ENCODE results near the gene SYT8.

Gene SYT8

DNA sequence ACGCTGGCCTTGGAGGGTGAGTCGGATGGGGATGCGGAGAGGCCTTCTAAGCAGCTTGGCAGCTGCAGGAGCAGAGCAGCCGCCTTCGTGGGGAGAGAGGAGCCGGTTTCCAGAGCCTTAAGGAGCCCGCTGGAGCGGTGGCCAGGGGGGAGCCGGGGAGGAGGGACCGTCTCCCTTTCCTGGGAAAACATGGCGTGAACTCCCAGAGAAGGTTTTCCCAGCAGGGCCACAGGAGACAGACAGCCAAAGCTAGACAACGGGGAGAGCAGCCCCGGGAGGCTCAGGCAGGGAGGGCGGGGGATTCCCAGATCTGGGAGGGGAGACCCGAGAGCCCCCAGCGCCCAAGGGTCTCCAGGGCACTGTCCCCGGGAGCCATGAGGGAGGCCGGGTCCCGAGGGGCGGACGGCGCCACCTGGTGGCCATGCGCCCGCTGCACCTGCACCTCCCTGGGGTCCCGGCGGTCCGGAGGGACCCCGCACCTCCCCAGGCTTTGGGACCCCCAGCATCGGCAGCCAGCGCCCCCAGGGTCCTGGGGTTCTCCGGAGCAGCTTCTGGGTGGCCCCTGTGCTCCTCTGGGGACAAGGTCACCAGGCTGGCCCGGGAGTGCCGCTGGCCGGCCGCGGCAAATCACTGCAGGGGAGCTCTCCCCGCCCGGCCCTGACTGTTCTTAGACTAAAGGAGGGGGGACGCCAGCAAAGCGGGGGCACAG is 2.4 kb upstream of the SYT8 start:
- peak; percentile 28 to 63 (median 38) for DNase-seq (ENCODE audit: low read depth in 3 of 3)

DNA sequence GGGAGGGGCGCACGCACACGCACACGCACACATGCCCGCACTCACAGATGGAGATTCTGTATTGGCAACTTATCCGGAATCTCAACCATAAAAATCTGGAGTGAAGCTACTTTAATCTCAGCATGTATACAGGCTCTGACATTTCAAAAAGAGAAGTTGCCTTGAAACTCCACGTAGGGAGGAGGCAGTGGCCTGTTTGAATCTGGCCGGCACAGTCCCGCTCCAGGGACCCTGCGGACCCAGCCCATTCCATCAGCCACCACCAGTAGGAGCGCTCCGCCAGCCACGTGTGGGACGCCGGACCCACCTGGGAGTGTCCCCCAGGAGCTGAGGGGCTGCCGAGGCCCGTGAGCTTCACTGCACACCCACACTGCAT is 1.9 kb upstream of the SYT8 start:
- DNase-seq (ENCODE audit: low read depth in 3 of 3), result no peak

DNA sequence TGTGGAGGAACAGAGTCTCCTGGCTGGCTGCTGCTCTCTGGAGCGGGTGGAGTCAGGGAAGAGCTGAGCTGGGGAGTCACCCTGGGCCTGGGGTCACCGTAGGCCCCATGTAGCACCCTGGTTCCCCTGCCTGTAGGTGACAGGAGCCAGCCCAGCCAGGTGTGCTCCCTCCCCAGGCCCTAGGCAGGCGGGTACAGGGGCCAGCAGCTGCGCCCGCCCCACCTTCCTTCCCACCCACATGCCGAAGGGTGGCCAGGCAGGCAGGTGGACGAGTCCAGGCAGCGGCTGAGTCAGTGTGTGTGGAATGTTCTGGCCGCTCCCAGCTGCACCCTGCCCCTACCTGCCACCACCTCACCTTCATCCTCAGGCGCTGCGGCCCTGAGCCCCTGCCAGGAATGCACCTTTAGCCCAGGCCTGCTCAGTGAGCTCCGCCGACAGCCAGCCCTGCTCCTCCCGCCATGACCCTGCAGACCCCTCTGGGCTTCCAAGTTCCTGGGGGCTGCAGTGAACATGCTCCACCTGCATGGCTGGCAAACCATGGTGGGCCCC is 654 bp upstream of the SYT8 start:
- no peak for DNase-seq (ENCODE audit: low read depth in 3 of 3)

DNA sequence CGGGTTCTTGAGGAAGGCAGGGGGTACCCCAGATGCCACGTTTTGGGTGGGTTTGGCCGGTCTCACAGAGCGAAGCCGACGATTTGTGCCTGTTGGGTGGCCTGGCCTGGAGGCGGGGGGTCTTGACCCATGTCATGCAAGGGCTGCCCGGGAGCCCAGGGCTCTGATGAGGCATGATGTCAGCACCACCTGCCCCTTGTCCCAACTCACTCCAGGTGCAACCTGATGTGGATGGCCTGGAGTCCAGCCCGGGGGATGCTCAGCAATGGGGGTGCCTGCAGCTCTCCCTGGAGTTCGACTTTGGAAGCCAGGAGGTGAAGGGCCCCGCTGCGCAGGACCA is 851 bp downstream of the SYT8 start:
- no peak for DNase-seq (ENCODE audit: low read depth in 3 of 3)

DNA sequence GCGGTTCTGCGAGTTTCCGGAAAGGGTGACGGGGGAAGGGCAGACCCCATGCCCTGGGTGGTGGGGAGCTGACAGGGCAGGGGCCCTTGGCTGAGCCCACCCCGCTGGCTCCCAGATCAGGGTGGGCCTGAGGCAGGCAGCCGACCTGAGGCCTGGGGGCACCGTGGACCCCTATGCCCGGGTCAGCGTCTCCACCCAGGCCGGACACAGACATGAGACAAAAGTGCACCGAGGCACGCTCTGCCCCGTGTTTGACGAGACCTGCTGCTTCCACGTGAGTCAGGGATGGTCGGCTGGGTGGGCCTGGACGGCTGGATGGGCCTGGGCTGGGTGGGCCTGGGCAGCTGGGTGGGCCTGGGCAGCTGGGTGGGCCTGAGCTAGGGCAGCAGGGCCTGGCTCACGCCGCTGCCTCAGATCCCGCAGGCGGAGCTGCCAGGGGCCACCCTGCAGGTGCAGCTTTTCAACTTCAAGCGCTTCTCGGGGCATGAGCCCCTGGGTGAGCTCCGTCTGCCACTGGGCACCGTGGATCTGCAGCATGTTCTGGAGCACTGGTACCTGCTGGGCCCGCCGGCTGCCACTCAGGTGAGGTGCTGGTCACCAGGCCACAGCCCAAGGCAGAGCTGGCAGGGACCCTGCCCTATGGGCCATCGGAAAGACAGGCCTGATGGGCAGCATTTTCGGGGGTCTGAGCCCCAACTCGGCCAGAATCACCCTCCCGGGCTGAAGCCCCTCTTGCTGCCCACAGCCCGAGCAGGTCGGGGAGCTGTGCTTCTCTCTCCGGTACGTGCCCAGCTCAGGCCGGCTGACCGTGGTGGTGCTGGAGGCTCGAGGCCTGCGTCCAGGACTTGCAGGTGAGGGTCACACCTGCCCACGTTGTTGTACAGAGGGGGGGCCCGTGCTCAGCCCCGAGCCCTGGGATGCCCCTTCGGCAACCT is 1.5 kb downstream of the SYT8 start:
- no peak for DNase-seq (ENCODE audit: low read depth in 3 of 3)

DNA sequence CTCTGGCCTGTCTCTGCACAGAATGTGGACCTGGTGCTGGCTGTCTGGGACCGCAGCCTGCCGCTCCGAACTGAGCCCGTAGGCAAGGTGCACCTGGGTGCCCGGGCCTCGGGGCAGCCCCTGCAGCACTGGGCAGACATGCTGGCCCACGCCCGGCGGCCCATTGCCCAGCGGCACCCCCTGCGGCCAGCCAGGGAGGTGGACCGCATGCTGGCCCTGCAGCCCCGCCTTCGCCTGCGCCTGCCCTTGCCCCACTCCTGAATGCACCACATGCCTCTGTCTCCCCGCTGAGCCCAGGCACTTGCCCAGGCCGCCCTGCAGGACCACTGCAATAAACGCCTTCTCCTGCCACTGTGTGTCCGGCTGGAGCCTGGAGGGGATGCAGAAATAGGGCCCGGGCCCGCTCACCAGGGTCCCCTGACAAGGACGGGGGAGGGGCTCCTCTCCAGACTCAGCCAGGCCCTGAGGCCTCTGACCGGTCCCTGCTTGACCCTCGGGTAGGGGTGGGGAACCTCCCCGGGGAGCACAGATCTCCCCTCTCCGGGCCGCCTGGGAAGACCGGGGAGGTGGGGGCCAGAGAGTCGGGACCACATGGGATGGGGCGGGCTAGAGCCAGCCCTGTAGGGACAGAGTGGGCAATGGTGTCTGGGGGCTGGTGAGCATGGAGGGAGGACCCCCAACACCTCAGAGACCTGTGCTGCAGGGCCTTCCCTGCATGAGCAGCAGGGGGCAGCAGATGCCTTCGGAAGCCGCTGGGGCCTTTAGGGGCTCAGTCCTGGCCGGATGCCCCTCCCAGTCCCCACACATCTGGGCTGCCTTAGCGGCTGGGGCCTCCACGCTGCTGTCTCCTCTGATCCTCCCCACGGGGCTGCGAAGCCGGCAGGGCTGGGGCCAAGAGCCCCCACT is 2.6 kb downstream of the SYT8 start:
- DNase-seq (ENCODE audit: low read depth in 3 of 3), result peak; percentile 61 to 68 (median 63)

DNA sequence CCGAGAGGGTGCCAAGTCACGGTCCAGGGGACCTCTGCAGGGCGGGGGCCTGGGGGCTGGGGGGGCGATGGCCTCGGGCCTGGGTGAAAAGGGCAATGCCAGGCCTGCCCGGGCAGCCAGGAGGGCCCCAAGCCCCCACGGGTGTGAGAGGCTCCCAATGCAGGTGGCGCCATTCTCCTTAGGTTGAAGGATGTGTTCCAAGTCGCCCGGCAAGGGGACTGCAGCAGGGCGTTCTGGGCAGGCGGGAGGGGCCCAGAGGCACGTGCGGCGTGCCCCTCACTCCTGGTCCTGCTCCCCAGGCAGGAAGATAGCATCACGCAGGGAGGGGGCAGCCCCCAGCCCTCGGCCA is 3.3 kb downstream of the SYT8 start:
- no peak for DNase-seq (ENCODE audit: low read depth in 3 of 3)

DNA sequence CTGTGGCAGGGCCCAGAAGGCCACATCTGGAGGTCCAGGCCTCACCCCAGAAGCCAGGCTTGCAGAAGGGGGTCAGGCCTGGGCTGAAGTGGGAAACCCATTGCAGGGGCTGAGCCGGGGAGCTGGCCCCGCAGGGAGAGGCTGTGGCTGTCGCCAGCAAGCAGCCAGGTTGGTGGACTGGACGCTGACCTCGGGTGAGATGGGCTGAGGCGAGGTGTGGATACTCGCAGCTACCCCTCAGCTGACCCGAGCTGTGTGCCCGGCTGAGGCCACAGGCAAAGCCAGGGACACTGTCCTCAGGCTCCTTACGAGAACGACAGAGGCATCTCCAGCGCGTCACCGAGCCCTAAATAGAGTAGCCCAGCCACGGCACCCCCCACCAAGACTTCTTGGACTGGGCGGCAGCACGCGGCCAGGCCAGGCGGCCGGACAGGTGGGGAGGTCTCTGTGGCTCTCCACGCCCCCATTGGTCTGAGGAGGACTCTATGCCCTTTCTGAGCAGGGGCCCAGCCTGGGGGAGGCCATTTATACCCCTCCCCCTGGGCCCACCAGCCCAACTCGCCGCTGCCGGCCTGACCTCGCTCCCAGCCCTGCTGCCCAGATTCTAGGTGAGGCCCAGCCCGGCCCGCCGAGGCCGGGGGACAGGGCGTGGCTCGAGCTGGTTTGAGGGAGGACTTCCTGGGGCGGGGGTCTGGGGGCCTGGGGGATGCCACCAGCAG is 3.8 kb downstream of the SYT8 start, which contains the start of gene TNNI2:
TSS of gene TNNI2 (plus strand) at position 556 of the 719 bp plus-strand sequence. CDS start 716 bp downstream, outside the sequence.
- no peak for DNase-seq (ENCODE audit: low read depth in 3 of 3)

DNA sequence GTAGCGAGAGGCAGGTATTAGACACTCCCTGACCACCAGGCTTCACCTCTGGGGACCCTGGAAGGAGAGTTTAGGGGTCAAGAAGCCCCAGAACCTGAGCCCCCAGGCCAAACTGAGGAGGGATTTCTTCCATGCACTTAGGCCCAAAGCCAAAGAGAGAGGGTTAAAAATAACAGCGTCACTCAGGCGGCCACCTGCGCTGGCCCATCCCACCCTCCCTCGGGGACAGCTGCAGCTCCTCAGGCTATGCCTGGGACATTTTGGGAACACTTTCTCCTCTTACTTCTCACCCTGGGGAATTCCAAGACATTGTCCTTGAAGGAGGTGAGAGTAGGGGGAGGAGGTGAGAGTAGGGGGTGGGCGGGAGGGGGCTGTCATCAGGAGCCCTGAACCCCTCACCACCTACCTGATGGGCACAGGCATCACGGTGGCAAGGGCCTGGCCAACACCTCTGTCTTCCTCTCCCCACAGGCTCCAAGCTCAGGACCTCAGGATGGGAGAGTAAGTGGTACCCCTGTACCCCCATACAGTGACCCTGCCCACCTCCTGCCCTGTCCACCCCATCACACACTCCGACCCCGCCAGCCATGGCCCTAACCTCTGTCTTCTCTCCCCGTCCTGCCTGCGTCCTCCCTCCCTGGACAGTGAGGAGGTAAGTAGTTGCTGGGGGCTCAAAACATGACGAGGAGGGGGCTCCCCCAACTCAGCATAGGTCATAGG is 4.6 kb downstream of the SYT8 start:
- DNase-seq (ENCODE audit: low read depth in 3 of 3), result no peak

DNA sequence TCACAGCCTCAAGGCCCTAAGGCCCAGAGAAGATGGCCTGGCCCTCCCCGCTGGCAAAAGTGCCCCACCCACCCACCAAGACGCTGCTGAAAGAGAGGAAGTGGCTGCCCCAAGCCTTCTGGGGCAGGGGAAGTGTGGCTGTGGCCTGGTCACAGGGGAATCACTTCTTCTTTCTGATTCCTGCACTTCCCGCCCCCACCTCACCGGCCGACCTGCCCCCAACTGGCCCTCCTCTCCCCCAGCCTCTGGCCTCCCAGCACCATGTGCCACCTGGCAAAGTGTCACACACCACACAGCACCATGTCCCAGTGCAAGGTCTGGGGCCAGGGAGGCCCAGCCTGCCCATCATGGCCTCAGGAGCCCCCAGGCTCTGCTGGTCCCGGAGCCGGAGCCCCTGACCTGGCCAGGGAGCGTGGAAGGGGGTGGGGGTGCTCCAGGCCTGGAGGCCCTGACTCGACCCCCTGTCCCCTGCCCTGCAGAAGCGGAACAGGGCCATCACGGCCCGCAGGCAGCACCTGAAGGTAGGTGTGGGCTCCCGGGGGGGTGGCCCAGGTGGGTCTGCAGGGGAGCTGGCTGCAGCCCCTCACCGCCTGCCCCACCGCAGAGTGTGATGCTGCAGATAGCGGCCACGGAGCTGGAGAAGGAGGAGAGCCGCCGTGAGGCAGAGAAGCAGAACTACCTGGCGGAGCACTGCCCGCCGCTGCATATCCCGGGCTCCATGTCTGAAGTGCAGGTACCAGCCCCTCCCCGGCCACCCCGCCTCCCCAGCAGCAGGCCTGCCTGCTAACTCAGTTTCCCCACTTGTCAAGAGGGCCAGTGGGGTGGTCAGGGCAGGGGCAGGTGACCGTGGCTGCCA is 5.4 kb downstream of the SYT8 start:
- DNase-seq (ENCODE audit: low read depth in 3 of 3), result no peak

DNA sequence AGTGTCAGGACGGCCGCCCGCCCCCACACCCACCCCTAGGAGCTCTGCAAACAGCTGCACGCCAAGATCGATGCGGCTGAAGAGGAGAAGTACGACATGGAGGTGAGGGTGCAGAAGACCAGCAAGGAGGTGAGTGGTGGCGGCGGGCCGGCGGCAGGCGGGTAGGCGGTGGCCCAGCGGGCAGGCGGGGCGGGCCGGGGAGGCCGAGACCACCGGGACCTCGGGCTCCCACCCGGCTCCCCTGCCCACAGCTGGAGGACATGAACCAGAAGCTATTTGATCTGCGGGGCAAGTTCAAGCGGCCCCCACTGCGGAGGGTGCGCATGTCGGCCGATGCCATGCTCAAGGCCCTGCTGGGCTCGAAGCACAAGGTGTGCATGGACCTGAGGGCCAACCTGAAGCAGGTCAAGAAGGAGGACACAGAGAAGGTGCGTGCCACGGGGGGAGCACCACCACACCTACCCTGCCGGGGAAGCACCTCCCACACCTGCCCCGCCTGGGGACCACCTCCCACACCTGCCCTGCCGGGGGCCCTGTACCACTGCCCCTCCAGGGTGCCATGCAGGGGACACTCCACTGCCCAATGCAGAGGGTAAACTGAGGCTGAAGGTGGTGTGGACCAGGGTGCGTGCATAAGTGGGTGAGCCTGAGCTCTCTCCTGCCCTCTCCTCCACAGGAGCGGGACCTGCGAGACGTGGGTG is 6.1 kb downstream of the SYT8 start:
- no peak for DNase-seq (ENCODE audit: low read depth in 3 of 3)

DNA sequence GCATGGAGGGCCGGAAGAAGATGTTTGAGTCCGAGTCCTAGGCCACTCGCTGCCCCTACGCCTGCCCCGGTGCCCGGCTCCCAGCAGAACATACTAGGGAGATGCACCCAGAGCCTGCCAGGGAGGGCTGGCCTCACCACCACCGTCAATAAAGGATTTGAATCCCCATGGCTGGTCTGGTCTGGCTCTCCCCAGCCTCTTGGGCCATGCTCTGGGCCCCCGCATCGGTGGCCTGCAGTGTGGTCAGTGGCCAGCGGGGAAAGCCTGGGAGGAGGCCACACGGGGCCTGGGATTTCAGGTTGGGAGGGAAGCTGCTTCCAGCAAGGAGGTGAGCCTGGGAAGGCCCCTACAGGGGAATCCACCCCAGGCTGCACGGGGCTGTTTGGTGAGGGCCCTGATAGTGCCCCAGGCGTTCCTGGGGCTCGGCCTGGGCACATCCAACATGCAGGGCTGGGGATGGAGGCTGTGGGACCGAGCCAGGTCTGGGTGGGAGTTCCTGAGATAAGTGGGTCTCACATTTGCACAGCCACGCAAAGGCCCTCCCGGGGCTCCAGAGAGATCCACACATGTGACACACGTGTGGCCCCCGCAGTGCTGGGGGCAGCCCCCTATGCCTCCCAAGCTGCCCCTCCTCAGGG is 6.8 kb downstream of the SYT8 start:
- no peak for DNase-seq (ENCODE audit: low read depth in 3 of 3)

DNA sequence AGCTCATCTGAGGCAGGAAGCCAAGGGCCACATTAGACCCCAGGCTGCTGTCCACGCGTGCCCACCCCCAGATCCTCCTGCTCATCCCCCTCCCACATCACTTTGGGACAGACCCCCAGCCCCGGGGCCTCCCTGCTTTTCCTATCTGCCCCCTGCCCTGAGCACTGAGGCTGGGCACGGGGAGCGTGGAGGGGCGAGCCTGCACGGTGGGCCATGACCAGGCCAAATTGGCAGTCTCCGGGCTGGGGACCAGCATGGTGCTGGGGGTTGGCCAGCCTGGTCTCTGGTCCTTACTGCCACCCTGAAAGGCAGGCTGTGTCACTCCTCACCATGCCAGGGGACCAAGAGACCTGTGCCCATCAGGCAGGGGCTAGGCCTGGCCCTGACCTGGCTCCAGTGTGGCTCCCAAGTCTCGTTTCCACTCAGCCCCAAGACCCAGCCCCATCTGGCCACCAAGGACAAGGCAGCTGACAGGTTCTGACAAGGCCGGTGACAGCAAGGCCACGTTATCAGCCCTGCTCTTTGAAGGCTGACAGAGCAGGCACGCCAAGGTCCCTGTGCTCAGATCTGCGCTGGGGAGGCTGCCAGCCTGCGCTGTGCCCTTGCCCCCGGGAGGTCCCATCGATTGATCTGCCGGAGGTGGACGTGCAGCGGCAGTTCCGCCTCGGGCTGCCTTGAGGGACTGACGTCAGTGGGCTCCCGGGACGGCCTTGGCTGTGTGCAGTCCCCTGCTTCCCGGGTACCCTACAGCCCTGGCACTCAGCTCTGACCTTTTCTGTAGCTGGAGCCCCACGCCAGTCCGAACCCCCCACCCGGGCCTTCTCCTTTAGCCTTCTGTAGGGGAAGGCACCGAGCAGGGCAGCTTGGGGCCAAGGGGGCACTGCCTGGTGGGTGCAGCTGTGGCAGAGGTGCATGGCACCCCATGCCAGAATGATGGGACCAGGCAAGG is 7.6 kb downstream of the SYT8 start:
- DNase-seq (ENCODE audit: low read depth in 3 of 3), result no peak

DNA sequence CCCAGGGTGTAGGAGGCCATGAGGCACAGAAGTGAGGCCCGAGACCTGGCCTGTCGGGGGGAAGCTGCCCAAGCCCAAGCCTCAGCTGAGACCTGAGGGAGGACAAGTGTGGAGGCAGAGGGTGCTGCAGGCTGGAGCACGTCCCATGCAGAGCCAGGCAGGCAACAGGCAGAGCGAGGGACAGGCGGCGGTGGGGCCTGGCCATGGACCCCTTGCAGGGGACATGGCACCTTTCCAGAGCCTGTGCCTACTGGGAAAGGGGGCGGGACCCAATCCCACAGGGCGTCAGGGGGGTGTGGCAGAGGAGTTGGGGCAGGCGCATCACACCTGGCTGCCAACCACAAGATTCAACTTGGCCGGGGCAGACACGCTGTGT is 8.3 kb downstream of the SYT8 start:
- DNase-seq (ENCODE audit: low read depth in 3 of 3), result no peak

DNA sequence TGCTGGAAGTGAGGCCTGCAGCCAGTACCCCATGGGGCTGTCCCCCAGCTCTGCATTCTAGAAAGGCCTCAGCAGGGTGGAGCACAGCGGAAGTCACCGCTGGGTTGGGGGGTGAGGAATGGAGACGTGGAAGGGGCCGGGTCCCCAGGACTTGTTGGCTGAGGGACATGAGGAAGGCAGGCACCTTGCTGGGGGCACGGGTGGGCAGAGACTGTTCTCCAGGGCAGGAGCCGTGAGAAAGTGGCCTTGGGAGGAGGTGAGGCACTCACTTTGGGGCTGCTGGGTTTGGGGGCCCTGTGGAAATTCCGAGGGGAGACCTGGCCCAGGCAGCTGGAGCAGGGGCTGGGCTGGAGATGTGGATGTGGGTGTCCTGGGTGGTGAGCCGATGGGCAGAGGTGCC is 9.0 kb downstream of the SYT8 start:
- no peak for DNase-seq (ENCODE audit: low read depth in 3 of 3)

DNA sequence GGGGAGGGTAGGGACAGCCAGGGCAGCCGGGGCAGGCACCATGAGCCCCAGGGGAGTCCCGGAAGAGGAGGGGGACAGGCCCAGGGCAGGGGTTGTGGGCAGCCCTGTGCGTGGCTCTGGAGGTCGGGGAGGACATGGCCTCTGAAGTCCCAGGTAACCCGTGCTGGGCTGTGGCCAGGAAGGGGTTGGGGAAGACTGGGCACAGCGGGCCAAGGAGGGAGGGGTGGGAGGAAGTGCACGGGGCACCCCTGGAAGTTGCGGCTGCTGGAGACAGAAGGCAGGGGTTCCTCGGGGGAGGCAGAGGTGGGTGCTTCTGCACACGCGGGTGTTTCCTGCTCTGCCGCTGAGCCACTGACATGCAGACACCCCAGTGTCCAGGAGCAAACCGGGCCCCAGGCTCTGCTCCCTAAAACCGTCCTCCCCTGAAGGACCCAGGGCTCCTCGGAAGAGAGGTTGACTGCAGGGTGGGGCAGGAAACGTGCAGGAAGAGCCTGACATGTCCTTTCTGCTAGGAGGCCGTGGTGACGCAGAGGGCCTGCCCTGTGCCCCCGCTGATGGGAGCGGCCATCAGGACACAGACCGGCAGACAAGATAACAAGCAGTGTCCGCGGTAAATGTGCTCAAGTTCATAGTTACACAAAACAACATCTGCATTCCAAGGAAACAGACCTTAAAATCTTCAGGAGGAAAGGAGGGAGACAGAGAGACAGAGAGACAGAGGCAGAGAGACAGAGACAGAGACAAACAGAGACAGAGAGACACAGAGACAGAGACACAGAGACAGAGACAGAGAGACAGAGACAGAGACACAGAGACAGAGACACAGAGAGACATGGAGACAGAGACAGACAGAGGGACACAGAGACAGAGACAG is 9.7 kb downstream of the SYT8 start:
- peak in 1 of 3 experiments; percentile 13 for DNase-seq (ENCODE audit: low read depth in 3 of 3)

DNA sequence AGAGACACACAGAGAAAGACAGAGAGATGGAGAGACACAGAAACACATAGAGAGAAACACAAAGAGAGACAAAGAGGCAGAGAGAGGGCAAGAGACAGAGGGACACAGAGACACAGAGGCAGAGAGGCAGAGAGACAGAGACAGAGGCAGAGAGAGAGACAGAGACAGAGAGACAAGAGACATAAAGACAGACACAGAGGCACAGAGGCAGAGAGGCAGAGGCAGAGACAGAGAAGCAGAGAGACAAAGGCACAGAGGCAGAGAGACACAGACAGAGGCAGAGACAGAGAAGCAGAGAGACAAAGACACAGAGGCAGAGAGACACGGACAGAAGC is 10.3 kb downstream of the SYT8 start:
- DNase-seq (ENCODE audit: low read depth in 3 of 3), result no peak

Data from stimulated activated CD4-positive, alpha-beta T cell treated with anti-CD3 and anti-CD28 coated beads, TNF-alpha, amount 100 ng/mL, for 4 hours (primary cell).